Peyer's patch (tissue), 4 donors: ENCODE measurements around the gene PA2G4. TPM values are rescaled to one million over a fixed set of nuclear protein-coding genes. Genes with fewer than 3 reads are reported as not detected.
"Not testable (repeated sequence)": the region's sequence is repeated elsewhere in the genome, so short reads cannot be mapped to it uniquely, and the experiment has no call there.

Source experiments
- DNase-seq, 3 donors: peaks; one replicate each; pipeline ENCODE4 v3.0.0-alpha.2; 2017 to 2019
- H3K27ac ChIP-seq, 4 donors: fragments of 200-600 bp; sonication (generic); one replicate each; pipeline ENCODE4 v1.5.1; 2016 to 2019
- H3K27me3 ChIP-seq, 2 donors: fragments of 200-600 bp; sonication (generic); one replicate each; pipeline ENCODE4 v1.5.1; 2019
- H3K36me3 ChIP-seq, 3 donors: fragments of 200-600 bp; sonication (generic); one replicate each; pipeline ENCODE4 v1.5.1; 2016 to 2019
- H3K4me1 ChIP-seq, 4 donors: fragments of 200-600 bp; sonication (generic); one replicate each; pipeline ENCODE4 v1.5.1; 2016 to 2019
- H3K4me3 ChIP-seq, 4 donors: fragments of 200-600 bp; sonication (generic); 1 replicate in 3 of 4; 2 replicates in 1 of 4; pipeline ENCODE4 v1.5.1; 2016 to 2019; ENCODE audit warnings: mild to moderate bottlenecking in 1 of 4
- H3K9me3 ChIP-seq, 4 donors: fragments of 200-600 bp; sonication (generic); one replicate each; pipeline ENCODE4 v1.5.1; 2016 to 2019; ENCODE audit warnings: mild to moderate bottlenecking in 1 of 4
- CTCF ChIP-seq, 6 experiments: fragments of 450-650 bp in 4 of 6; fragments of 200-600 bp in 2 of 6; sonication (generic) in 1 of 6; IDR thresholded peaks; one replicate each; pipeline ENCODE4 v1.5.1; 2017 to 2019; ENCODE audit warnings: antibody characterized with exemption in 6 of 6, mild to moderate bottlenecking in 3 of 6, moderate library complexity in 1 of 6
- POLR2A ChIP-seq, 2 donors: fragments of 450-650 bp; IDR thresholded peaks; one replicate each; pipeline ENCODE4 v1.5.1; 2017; ENCODE audit warnings: antibody characterized with exemption in 2 of 2, mild to moderate bottlenecking in 2 of 2, moderate library complexity in 2 of 2
- total RNA-seq, 4 donors: library from RNA; depleted of rRNA; stranded (reverse); fragments of >200 nt; gene quantifications; one replicate each; pipeline ENCODE4 v1.1.0, GENCODE V29; 2016

Gene PA2G4
- 100 to 1,000 TPM in 1 of 4 donors, 10 to 100 TPM in 3; 34.3 to 221 (median 48.7) TPM for total RNA-seq

GRCh38 chr12:56104109-56104814, at the start of gene PA2G4:
PA2G4 (plus strand) TSS chr12:56104559; CDS start chr12:56104738, 179 bp downstream.
- H3K36me3 ChIP-seq = peaks cover 0 to 50% (median 0%) of the 10 kb centered on the region in 3 donors
- peak; percentile 97 to 99 (median 97) for DNase-seq
- TF ChIP-seq POLR2A (IDR thresholded peaks at IDR 0.05) (peak; percentile 79 to 96), CTCF (IDR thresholded peaks at IDR 0.05) (peak in 3 of 6 experiments; percentile 1 to 9 (median 8))
- H3K27ac ChIP-seq = peak within 1 kb of the TSS; percentile 69 to 89 (median 85)
- peaks cover 0 to 17% (median 8%) of the 10 kb centered on the region in 4 donors for H3K4me1 ChIP-seq
- peak within 1 kb of the TSS; percentile 56 to 91 (median 84) for H3K4me3 ChIP-seq
- H3K9me3 ChIP-seq = no peaks in the 10 kb centered on the region
- H3K27me3 ChIP-seq = no peaks in the 10 kb centered on the region

- not testable (repeated sequence) for H3K27me3 ChIP-seq, H3K4me3 ChIP-seq, H3K9me3 ChIP-seq, H3K27ac ChIP-seq, H3K4me1 ChIP-seq, H3K36me3 ChIP-seq, DNase-seq
These were observed 44.4 kb upstream of the PA2G4 start for GRCh38 chr12:56059964-56060363.

GRCh38 chr12:56061982-56062381, 42.4 kb upstream of the PA2G4 start:
- DNase-seq = no peak
- no peaks in the 10 kb centered on the region for H3K4me1 ChIP-seq
- H3K27ac ChIP-seq = no peak overlapping the region
- no peak overlapping the region for H3K4me3 ChIP-seq
- TF ChIP-seq CTCF (IDR thresholded peaks at IDR 0.05) (no peak), POLR2A (IDR thresholded peaks at IDR 0.05) (no peak)
- no peaks in the 10 kb centered on the region for H3K27me3 ChIP-seq
- H3K36me3 ChIP-seq = no peaks in the 10 kb centered on the region
- no peaks in the 10 kb centered on the region for H3K9me3 ChIP-seq

- no peaks in the 10 kb centered on the region for H3K4me1 ChIP-seq
- no peak for DNase-seq
- H3K36me3 ChIP-seq = no peaks in the 10 kb centered on the region
- no peak overlapping the region for H3K4me3 ChIP-seq
- H3K9me3 ChIP-seq = no peaks in the 10 kb centered on the region
- TF ChIP-seq CTCF (IDR thresholded peaks at IDR 0.05) (no peak), POLR2A (IDR thresholded peaks at IDR 0.05) (no peak)
- no peaks in the 10 kb centered on the region for H3K27me3 ChIP-seq
- H3K27ac ChIP-seq = no peak overlapping the region
These were observed 41.4 kb upstream of the PA2G4 start for GRCh38 chr12:56062996-56063395.

- no peaks in the 10 kb centered on the region for H3K36me3 ChIP-seq
- no peak for DNase-seq
- H3K4me1 ChIP-seq = no peaks in the 10 kb centered on the region
- no peaks in the 10 kb centered on the region for H3K27me3 ChIP-seq
- H3K9me3 ChIP-seq = no peaks in the 10 kb centered on the region
- H3K4me3 ChIP-seq = no peak overlapping the region
- no peak for TF ChIP-seq CTCF (IDR thresholded peaks at IDR 0.05)
- TF ChIP-seq POLR2A (IDR thresholded peaks at IDR 0.05) = no peak
- no peak overlapping the region for H3K27ac ChIP-seq
These were observed 32.7 kb upstream of the PA2G4 start for GRCh38 chr12:56071648-56072047.

GRCh38 chr12:56074396-56074795, 30.0 kb upstream of the PA2G4 start:
- H3K36me3 ChIP-seq = no peaks in the 10 kb centered on the region
- H3K4me3 ChIP-seq = no peak overlapping the region
- TF ChIP-seq POLR2A (IDR thresholded peaks at IDR 0.05) (no peak), CTCF (IDR thresholded peaks at IDR 0.05) (no peak)
- H3K27me3 ChIP-seq = no peaks in the 10 kb centered on the region
- H3K9me3 ChIP-seq = no peaks in the 10 kb centered on the region
- no peak overlapping the region for H3K27ac ChIP-seq
- no peak for DNase-seq
- no peaks in the 10 kb centered on the region for H3K4me1 ChIP-seq

GRCh38 chr12:56077966-56078365, 26.4 kb upstream of the PA2G4 start:
- not testable (repeated sequence) for H3K27ac ChIP-seq, H3K36me3 ChIP-seq

More at GRCh38 chr12:56077966-56078365, 26.4 kb upstream of the PA2G4 start:
- not testable (repeated sequence) for H3K4me3 ChIP-seq, H3K9me3 ChIP-seq, DNase-seq, H3K27me3 ChIP-seq, H3K4me1 ChIP-seq
